Neuronal stem cell (in vitro differentiated cells): Measurements from ENCODE around the gene MAML2.

Experiments used
- DNase-seq: peaks from one replicate; pipeline ENCODE4 v3.0.0-alpha.2; 2013; ENCODE audit warnings: low spot score
- H2AFZ ChIP-seq: one replicate; pipeline ENCODE4 v1.6.1; 2013; ENCODE audit warnings: mild to moderate bottlenecking, low read length, inconsistent platforms
- H2AK5ac ChIP-seq: 2 replicates; pipeline ENCODE4 v1.6.1; 2013; ENCODE audit warnings: low read depth, mild to moderate bottlenecking, inconsistent platforms, low read length, moderate library complexity, mixed read lengths
- H2BK120ac ChIP-seq: 2 replicates; pipeline ENCODE4 v1.6.1; 2013; ENCODE audit warnings: low read depth, mild to moderate bottlenecking, inconsistent platforms, low read length, moderate library complexity, mixed read lengths
- H2BK12ac ChIP-seq: one replicate; pipeline ENCODE4 v1.6.1; 2013; ENCODE audit warnings: low read length, inconsistent platforms
- H2BK15ac ChIP-seq: 2 replicates; pipeline ENCODE4 v1.6.1; 2013; ENCODE audit warnings: mild to moderate bottlenecking, low read length, inconsistent platforms, mixed read lengths
- H2BK5ac ChIP-seq: one replicate; pipeline ENCODE4 v1.6.1; 2013; ENCODE audit warnings: inconsistent platforms, mild to moderate bottlenecking, low read length, moderate library complexity
- H3K14ac ChIP-seq: one replicate; pipeline ENCODE4 v1.6.1; 2013; ENCODE audit warnings: low read length, inconsistent platforms
- H3K18ac ChIP-seq: 2 replicates; pipeline ENCODE4 v1.6.1; 2013; ENCODE audit warnings: low read length, inconsistent platforms
- H3K23ac ChIP-seq: 2 replicates; pipeline ENCODE4 v1.6.1; 2013; ENCODE audit warnings: low read depth, mild to moderate bottlenecking, mixed read lengths, low read length, inconsistent platforms; ENCODE audit not compliant: poor library complexity
- H3K27ac ChIP-seq: replicated peaks from 3 replicates; pipeline ENCODE4 v1.5.1; 2013; ENCODE audit warnings: low read length, inconsistent platforms
- H3K27me3 ChIP-seq, 3 experiments: 2 replicates each; pipeline ENCODE4 v1.6.1; 2013; ENCODE audit warnings: low read length in 3 of 3, mild to moderate bottlenecking in 2 of 3, inconsistent platforms in 1 of 3, low read depth in 1 of 3, mixed read lengths in 1 of 3, moderate library complexity in 1 of 3; ENCODE audit not compliant: control insufficient read depth in 3 of 3, insufficient read depth in 3 of 3
- H3K36me3 ChIP-seq, 2 donors: replicated peaks in 1 of 2; 2 replicates each; pipeline ENCODE4 v1.6.1; 2013; ENCODE audit warnings: low read length in 2 of 2; ENCODE audit not compliant: control insufficient read depth in 2 of 2, insufficient read depth in 2 of 2
- H3K4ac ChIP-seq: 2 replicates; pipeline ENCODE4 v1.6.1; 2013; ENCODE audit warnings: inconsistent platforms, mild to moderate bottlenecking, low read length, moderate library complexity
- H3K4me1 ChIP-seq, 2 donors: 1 replicate in 1 of 2; 2 replicates in 1 of 2; pipeline ENCODE4 v1.6.1; 2013; ENCODE audit warnings: low read length in 2 of 2, low read depth in 1 of 2; ENCODE audit not compliant: control insufficient read depth in 2 of 2, insufficient read depth in 1 of 2
- H3K4me2 ChIP-seq: one replicate; pipeline ENCODE4 v1.6.1; 2013; ENCODE audit warnings: mild to moderate bottlenecking, low read length, inconsistent platforms; ENCODE audit not compliant: insufficient read depth, poor library complexity, severe bottlenecking
- H3K4me3 ChIP-seq, 2 donors: 2 replicates each; pipeline ENCODE4 v1.5.1; 2013; ENCODE audit warnings: low read length in 2 of 2, mild to moderate bottlenecking in 2 of 2, inconsistent platforms in 1 of 2, moderate library complexity in 1 of 2
- H3K79me1 ChIP-seq: one replicate; pipeline ENCODE4 v1.6.1; 2013; ENCODE audit warnings: low read depth, mild to moderate bottlenecking, inconsistent platforms, low read length, moderate library complexity
- H3K9ac ChIP-seq: one replicate; pipeline ENCODE4 v1.6.1; 2013; ENCODE audit warnings: mild to moderate bottlenecking, low read depth, low read length, inconsistent platforms; ENCODE audit not compliant: poor library complexity
- H3K9me3 ChIP-seq, 2 donors: replicated peaks in 1 of 2; 2 replicates each; pipeline versions ENCODE3 to v1.6.1; 2013; ENCODE audit warnings: low read length in 2 of 2, mild to moderate bottlenecking in 2 of 2, inconsistent platforms in 1 of 2, low read depth in 1 of 2, mixed read lengths in 1 of 2, moderate library complexity in 1 of 2; ENCODE audit not compliant: control insufficient read depth in 2 of 2, insufficient read depth in 1 of 2
- H4K8ac ChIP-seq: one replicate; pipeline ENCODE4 v1.6.1; 2013; ENCODE audit warnings: low read depth, mild to moderate bottlenecking, inconsistent platforms, low read length, moderate library complexity
- H4K91ac ChIP-seq: one replicate; pipeline ENCODE4 v1.6.1; 2013; ENCODE audit warnings: low read length, low read depth, mild to moderate bottlenecking, inconsistent platforms; ENCODE audit not compliant: poor library complexity
- WGBS, 2 donors: extraction: QIAGEN DNeasy Blood & Tissue Kit; methylation state at CpG; one replicate each; pipeline ENCODE4 v1.1.7; 2013; ENCODE audit warnings: missing lambda C conversion rate in 2 of 2, mixed read lengths in 1 of 2; ENCODE audit not compliant: insufficient read length in 2 of 2, insufficient replicate concordance in 1 of 2; ENCODE audit errors: extremely low coverage in 2 of 2; 5-methylcytosine and 5-hydroxymethylcytosine counted together

Gene MAML2

GRCh38 chr11:95939091-95939490 lies 403.9 kb downstream of the MAML2 start:
- no peaks in the 10 kb centered on the region for H3K27me3 ChIP-seq
- no peak overlapping the region for H2BK5ac ChIP-seq
- H4K8ac ChIP-seq = no peak overlapping the region
- no peaks in the 10 kb centered on the region for H3K4me1 ChIP-seq
- no peak overlapping the region for H2BK15ac ChIP-seq
- H3K4ac ChIP-seq = no peak overlapping the region
- H3K4me2 ChIP-seq = no peak overlapping the region
- H2BK12ac ChIP-seq = no peak overlapping the region
- H3K18ac ChIP-seq = no peak overlapping the region
- no peak for DNase-seq
- H3K9me3 ChIP-seq = peaks cover 0 to 9% of the 10 kb centered on the region in 2 donors
- H3K27ac ChIP-seq = no peak overlapping the region
- H3K4me3 ChIP-seq = no peak overlapping the region
- WGBS, 2 donors = no CpG with 5 or more reads among the region's 6 CpGs
- no peaks in the 10 kb centered on the region for H3K79me1 ChIP-seq
- H2AFZ ChIP-seq = no peak overlapping the region
- no peak overlapping the region for H3K14ac ChIP-seq
- no peak overlapping the region for H3K23ac ChIP-seq
- H2BK120ac ChIP-seq = no peak overlapping the region
- H3K9ac ChIP-seq = no peak overlapping the region
- no peak overlapping the region for H4K91ac ChIP-seq
- H2AK5ac ChIP-seq = no peak overlapping the region
- H3K36me3 ChIP-seq = no peaks in the 10 kb centered on the region

GRCh38 chr11:95937358-95937757 lies 405.6 kb downstream of the MAML2 start:
- no peak overlapping the region for H4K8ac ChIP-seq
- H4K91ac ChIP-seq = no peak overlapping the region
- H2AK5ac ChIP-seq = no peak overlapping the region
- peaks cover 0 to 3% of the 10 kb centered on the region in 2 donors for H3K9me3 ChIP-seq
- DNase-seq = no peak
- no peaks in the 10 kb centered on the region for H3K4me1 ChIP-seq
- no peak overlapping the region for H2BK12ac ChIP-seq
- H2AFZ ChIP-seq = no peak overlapping the region
- H3K27me3 ChIP-seq = no peaks in the 10 kb centered on the region
- H2BK120ac ChIP-seq = no peak overlapping the region
- H2BK15ac ChIP-seq = no peak overlapping the region
- no peaks in the 10 kb centered on the region for H3K79me1 ChIP-seq
- no peak overlapping the region for H3K27ac ChIP-seq
- no peak overlapping the region for H3K4ac ChIP-seq
- H3K23ac ChIP-seq = no peak overlapping the region
- H2BK5ac ChIP-seq = no peak overlapping the region
- no peak overlapping the region for H3K4me3 ChIP-seq
- H3K18ac ChIP-seq = no peak overlapping the region
- no peak overlapping the region for H3K9ac ChIP-seq
- no peak overlapping the region for H3K14ac ChIP-seq
- no peak overlapping the region for H3K4me2 ChIP-seq
- no peaks in the 10 kb centered on the region for H3K36me3 ChIP-seq

GRCh38 chr11:95933594-95933993 lies 409.4 kb downstream of the MAML2 start:
- Histone ChIP-seq H3K4me1 (no peaks in the 10 kb centered on the region), H3K18ac (no peak overlapping the region), H3K27ac (no peak overlapping the region), H4K8ac (no peak overlapping the region), H3K9ac (no peak overlapping the region), H2AK5ac (no peak overlapping the region), H2AFZ (no peak overlapping the region), H3K14ac (no peak overlapping the region), H3K4ac (no peak overlapping the region), H3K4me2 (no peak overlapping the region), H3K23ac (no peak overlapping the region), H2BK5ac (no peak overlapping the region), H3K27me3 (no peaks in the 10 kb centered on the region), H3K36me3 (no peaks in the 10 kb centered on the region), H3K9me3 (peaks cover 0 to 11% of the 10 kb centered on the region in 2 donors), H2BK12ac (no peak overlapping the region), H2BK120ac (no peak overlapping the region), H2BK15ac (no peak overlapping the region), H4K91ac (no peak overlapping the region), H3K79me1 (no peaks in the 10 kb centered on the region), H3K4me3 (peak overlapping the region in 1 of 2 donors; percentile 36)
- DNase-seq = no peak
- WGBS, 2 donors = no CpG with 5 or more reads among the region's 5 CpGs

GRCh38 chr11:95931916-95932315 lies 411.1 kb downstream of the MAML2 start:
- Histone ChIP-seq H4K91ac (no peak overlapping the region), H2AFZ (no peak overlapping the region), H2BK15ac (no peak overlapping the region), H3K9me3 (peaks cover 0 to 11% of the 10 kb centered on the region in 2 donors), H2AK5ac (no peak overlapping the region), H3K27me3 (no peaks in the 10 kb centered on the region), H2BK120ac (no peak overlapping the region), H3K4me2 (no peak overlapping the region), H3K9ac (no peak overlapping the region), H3K4ac (no peak overlapping the region), H3K79me1 (no peaks in the 10 kb centered on the region), H3K36me3 (no peaks in the 10 kb centered on the region), H3K14ac (no peak overlapping the region), H4K8ac (no peak overlapping the region), H3K18ac (no peak overlapping the region), H2BK5ac (no peak overlapping the region), H3K4me3 (no peak overlapping the region), H2BK12ac (no peak overlapping the region), H3K23ac (no peak overlapping the region), H3K27ac (no peak overlapping the region), H3K4me1 (no peaks in the 10 kb centered on the region)
- WGBS, 2 donors = no CpG with 5 or more reads among the region's 1 CpG
- DNase-seq = no peak
